HG03280 (cell line): Measurements from ENCODE around the gene UGT1A4.

ENCODE experiments used
- ATAC-seq: cut with Tn5 transposase; IDR thresholded peaks from one replicate; pipeline ENCODE4 v1.9.1; 2021; ENCODE audit warnings: mild to moderate bottlenecking, moderate library complexity; ENCODE audit not compliant: unreplicated experiment

Gene UGT1A4

DNA sequence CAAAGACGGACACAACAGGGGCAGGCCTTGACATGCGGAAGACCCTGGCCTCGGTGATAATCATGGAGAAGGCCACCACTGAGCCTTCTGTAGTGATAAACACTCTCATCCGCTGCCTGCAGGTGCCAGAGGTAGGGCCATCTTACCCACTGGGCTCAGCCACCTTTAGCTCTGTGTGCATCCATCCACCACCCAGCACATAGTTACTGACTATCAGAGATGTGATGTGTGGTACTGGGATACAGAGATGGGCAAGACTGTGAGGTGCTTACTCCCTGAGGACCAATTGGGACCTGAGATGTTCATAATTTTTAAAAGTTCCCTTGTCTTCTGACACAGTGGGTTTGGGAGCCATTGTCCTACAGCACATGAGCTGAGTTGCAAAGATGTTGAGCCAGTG, 61.2 kb downstream of the UGT1A4 start:
- ATAC-seq = no peak

DNA sequence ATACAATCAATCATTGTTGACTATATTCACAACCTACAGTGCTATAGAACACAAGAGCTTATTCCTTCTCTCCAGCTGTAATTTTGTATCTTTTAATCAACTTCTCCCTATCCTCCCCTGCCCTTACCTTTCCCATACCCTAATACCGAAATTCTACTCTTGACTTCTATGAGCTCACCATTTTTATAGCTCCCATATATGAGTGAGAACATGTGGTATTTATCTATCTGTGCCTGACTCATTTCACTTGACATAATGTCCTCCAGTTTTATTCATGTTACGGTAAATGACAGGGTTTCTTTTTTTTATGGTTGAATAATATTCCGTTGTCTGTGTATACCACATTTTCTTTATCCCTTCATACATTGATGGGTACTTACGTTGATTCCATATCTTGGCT, 62.2 kb downstream of the UGT1A4 start:
- no peak for ATAC-seq

DNA sequence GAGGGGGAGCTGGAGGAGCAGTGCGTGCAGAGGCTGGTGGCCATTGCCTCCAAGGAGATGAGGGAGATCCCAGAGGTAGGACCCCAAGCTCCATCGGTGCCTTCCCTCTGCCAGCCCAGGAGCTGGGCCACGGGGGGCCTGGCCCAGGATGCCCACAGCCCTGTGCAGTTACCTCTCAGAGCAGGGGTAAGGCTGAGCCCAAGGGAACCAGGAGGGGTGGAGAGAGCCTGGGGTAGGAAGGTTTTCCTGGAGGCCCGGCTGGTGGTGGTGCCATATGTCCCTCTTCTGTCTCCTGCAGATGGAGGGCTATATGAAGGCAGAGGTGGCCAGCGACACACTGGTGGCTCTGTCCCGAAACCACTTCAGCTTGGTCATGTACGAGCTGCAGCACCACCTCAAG, 71.0 kb downstream of the UGT1A4 start:
- no peak for ATAC-seq

DNA sequence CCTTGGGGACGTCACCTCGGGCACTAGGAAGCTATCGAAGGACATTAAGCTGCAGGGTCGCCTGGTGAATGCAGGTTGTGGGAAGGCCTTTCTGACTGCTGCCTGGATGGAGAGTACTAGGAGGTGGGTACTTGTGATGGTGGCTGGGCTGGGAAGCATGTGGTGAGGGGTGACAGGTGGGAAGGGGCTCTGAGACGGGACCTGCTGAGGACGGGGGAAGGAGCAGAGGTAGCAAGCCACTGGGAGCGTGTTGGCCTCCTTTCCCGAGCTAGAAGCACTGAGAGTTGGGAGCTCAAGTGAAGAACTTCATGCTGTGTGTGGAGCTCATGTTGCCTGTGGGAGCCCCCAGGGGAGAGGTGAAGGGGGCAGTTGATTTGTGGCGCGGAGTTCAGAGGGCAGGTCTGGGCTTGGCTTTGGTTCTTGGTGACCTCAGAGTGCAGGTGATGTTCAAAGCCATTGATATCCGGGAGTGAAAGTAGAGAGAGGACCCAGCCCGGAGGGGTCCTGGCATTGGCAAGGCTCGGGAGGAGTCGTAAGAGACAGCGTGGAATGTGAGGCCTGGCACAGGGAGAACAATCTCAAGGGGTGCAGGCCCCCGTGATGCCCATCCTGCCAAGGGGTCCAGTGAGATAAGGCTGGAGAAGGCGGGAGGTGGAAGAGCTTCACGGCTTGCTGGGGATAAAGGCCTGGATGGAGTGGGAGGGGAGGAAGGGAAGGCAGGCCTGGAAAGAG, 72.8 kb downstream of the UGT1A4 start:
- no peak for ATAC-seq

DNA sequence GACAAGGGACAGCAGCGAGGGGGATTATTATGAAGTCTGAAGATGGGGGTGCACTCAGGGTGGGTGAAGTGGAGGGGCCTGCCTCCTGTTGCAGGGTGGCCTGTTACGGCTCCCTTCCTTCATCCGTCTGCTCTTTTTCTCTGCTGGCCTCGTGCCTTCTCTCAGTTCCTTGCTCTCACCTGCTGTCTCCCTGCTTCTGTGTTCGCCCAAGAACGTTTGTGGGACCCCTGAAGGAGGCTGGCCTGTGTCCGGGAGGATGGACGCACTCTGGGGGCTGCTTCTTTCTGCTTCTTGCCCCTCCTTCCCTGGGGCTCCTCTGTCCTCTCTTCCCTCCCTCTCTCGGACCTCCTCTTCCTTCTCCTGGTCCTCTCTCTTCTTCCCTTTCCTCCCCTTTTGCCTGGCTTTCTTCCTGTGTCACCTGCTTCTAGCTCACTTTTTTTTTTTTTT, 73.4 kb downstream of the UGT1A4 start:
- no peak for ATAC-seq

DNA sequence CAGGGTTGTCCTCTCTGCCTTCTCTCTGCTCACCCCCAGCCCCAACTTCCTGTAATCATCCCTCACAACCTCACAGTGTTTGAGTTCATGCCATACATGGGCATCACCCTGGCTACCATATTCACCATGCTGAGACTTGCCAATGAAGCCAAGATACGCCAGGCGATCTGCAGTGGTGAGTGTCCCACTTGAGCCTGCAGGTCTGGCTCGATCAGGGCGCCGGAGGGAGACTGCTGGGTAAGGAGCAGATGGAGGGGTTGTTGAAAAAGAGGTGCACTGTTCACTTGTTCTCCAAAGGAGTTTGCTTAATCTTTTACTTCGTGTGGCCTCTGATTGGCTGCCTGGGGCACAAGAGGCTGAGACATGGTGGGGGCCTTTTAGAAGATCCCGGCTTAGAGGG, 74.2 kb downstream of the UGT1A4 start:
- no peak for ATAC-seq

DNA sequence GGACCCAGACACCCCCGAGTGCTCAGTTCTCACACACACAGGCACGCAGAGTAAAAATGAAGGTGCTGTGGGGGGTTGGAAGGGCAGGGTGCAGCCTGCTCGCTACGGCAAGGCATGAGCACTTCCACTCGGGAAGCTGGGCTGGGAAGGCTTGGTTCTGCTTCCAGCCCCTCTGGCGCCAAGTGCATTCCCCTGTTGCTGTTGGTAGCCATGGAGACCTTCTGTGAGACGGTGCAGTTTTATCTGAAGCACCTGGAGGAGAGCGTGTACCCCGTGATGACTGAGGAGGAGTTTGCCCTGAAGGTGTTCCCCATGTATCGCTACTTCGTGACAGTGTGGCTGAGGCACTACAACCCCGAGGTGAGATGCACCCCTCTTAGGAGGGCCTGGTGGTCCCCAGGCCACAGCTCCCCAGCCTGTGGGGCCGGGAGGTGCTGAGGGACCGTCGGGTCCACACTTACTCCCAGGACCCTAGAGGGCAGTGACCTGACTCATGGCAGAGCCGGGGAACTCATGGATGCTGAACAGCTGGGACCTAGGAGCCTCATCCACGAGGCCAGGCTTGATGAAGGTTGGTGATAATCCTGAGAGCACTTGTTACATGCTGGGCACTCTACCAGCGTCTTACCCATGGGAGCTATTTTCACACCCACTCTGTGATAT, 75.1 kb downstream of the UGT1A4 start:
- no peak for ATAC-seq

DNA sequence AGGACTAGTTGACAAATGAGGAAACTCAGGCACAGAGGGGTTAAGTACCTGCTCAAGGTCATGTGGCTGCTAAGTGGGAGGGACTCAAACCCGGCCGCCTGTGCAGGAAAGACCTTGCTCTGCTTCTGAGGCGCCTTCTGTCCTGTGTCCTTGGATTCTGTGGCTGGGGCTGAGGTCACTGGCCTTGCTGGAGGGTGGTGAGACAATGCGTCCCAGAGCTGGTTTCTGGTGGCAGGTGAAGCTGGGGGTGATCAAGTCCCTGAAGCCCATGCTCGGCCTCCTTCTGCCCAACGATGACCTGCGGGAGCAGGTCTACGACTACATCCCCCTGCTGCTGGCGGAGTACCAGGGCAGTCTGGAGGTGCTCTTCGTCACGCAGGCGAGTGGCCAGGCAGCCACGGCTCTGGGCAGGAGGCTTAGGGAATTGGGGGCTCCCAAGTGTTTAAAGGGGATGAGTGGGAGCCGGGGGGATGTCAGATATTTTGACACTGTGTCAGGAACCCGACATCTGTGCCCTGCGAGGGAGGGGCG, 75.7 kb downstream of the UGT1A4 start:
- no peak for ATAC-seq

DNA sequence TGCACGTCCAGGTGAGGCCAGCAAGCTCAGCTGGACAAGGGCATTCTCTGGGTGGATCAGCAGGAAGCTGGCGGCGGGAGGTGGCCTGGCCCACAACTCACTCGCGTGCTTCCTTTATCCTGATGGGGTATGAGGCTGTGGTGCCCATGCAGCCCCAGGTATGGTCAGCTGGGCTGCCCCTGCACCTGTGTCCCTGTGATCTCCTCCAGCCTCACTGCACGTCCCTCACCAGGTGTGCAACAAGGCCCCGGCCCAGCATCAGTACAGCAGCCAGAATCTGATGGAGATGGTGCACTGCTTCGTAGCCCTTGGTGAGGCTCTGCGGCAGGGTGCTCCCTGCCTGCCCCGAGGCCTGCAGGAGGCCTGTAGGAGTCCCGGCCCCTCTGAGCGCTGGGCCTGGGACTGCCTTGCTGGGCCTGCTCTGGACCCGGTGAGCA, 77.2 kb downstream of the UGT1A4 start:
- ATAC-seq = no peak

DNA sequence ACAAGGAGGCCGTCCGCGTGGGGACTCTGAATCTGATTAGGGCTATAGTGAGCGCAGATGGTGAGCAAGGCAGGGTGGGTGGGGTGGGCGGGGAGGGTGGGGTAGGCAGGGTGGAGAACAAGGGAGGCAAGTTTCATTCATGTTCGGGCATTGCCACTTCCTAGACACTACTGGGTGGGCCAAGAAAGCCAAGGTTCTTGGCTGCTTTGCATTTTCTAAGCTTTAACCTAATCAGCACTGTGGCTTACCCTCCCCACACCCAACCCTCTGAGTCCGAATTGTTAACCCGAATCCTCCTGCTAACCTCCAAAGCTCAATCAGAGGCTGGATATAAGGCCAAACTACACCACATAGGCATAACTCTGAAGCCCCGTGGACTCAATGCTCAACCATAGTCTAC, 77.7 kb downstream of the UGT1A4 start:
- ATAC-seq = no peak

DNA sequence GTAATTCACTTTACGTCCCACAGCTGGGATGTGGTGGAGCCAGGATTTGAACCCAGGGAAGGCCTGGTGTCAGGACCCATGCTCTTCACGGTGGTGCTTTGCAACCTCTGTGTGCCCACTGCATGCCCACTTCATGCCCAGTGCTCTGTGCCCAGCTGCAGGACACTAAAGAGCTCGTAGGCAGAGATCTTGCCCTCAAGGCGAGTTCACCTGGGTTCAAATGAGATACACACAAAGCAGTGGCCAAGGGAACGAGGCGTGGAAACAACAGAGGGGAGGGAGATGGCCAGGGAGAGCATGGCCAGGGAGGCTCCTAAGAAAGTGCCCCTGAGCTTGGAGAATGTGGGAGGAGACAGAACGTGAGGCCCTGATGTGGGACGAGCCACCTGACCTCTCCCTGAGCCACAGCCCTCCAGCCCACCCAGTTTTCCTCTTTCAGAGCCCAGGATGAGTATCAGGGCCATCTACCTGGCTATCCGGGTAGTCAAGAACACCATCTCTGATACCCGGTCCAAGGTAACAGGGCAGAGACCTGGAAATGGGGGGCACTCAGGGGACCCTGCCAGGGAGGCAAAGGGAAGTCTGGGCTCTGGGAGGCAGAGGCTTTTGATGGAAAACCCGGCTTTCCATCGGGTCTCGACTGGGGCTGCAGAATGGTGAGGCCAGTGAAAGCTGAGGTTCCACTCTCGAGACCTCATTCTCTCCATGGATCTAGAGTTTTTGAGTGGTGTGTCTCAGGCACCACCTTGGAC, 80.0 kb downstream of the UGT1A4 start:
- no peak for ATAC-seq

DNA sequence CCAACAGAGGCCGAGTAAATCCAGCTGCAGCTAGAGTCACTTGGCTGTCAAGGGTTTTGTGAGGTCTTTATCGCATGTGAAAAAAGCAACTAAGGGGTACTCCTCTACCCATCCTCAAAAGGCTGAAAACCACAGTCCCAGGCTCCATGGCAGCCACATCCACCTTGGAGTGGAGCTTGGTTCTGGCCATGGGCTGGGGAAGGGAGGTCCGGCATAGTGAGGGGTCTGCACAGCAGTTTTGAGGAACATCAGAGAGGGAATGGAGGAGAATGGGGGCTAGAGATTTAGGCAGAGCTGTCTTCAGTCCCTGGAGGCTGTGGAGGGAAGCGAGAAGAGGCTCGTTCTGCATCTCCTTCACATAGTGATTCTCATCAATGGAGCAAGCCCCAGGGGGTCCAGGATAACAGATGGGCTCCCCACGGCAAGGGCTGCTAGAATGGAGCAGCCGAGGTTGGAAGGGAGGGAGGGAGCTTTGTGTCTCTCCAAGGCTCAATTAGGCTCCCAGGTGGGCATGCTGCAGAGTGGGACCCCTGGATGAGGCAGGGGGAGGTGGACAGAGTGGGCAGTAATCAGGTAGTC, 80.6 kb downstream of the UGT1A4 start:
- no peak for ATAC-seq

DNA sequence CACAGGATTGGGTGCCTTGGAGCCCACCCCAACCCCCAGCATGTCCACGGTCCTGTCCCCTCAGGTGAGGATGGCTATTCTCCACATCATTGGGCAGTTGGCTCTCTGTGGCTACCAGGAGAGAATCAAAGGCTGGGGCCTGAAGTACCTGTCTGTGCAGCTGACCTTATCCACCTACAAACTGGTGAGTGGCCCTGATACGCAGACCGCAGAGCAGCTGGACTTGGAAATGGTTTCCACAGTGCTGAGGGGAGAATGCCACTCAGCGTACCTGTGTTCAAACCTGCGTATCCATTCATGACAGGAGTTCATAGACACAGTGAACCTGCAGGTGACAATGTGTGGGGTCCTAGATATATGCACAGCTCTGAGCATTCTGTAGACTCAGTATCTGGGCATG, 81.2 kb downstream of the UGT1A4 start:
- ATAC-seq = no peak

DNA sequence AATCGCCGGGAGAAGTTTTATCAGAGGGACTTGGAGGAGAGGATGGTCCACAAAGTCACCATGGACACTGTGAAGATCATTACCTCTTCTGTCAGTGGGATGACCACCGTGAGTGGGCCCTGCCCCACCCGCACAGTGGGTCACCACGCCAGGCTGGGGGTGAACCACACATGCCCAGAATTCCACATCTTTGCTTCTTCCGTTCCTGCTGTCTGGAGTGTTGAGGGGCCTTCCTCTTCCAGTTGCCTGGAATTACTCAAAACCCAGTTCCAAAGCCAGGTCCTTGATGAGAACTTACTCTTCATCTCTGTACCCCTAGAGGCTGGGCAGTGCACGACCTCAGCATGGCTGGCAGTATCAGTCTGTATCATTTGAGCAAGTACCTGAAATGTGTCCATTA, 81.7 kb downstream of the UGT1A4 start:
- no peak for ATAC-seq

DNA sequence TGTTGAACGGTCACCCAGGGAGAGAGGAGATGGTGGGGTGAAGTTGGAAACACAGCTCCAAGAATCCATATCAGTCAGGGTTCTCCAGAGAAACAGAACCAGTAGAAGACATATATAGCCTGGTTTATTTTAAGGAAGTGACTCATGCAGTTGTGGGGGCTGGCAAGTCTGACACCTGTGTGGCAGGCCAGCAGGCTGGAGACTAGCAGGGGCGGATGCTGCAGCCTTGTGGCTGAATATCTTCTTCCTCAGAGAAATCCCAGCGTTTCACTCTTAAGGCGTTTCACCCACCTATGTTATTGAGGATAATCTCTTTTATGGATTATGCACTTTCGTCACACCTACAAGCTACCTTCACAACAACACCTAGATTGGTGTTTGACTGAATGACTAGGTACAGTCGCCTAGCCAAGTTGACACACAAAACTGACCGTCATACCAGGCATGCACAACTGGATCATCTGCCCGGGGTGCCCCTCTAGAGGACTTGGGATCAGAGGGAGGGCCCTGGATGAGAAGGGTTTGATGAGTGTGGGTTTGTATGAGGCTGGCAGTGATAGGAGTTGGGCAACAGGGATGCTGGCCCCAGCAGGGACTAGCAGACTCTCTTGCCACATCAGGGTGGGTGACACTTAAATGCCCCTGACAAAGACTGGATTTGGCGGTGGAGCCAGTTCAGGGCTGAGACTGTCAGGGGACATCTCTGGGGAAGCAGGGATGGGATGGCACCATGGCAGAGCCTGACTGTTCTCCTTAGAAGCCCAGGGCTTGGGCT, 83.0 kb downstream of the UGT1A4 start:
- ATAC-seq = no peak

DNA sequence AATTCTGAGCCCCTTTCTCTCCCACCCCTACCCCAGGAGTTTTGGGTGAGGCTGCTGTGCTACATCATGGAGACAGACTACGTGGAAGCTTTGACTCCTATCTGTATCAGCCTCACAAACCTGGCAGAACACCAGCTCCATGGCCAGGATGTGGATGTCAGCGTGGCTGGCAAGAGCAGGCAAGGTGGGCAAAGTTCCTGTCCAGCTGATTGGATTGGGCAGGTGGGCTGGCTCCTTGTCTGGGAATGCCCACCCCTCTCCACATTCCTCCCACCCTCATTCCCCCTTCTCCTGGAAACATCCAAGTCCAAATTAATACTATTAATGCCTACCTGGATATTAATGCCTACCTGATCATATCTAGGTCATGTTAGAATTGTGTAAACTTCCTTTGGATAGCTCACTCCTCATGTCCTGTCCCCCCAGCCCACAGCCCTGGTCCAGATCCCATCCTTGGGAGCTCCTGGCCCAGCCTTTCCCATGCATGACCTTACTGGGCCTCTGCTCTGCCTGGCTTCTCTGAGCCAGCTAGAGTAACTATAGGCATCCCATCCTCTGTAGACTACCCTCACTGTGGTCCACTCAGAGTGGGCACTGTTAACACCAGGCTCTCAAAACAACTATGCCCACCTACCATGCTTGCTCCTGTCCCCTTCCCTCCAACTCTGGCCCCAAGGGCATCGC, 83.7 kb downstream of the UGT1A4 start:
- no peak for ATAC-seq

DNA sequence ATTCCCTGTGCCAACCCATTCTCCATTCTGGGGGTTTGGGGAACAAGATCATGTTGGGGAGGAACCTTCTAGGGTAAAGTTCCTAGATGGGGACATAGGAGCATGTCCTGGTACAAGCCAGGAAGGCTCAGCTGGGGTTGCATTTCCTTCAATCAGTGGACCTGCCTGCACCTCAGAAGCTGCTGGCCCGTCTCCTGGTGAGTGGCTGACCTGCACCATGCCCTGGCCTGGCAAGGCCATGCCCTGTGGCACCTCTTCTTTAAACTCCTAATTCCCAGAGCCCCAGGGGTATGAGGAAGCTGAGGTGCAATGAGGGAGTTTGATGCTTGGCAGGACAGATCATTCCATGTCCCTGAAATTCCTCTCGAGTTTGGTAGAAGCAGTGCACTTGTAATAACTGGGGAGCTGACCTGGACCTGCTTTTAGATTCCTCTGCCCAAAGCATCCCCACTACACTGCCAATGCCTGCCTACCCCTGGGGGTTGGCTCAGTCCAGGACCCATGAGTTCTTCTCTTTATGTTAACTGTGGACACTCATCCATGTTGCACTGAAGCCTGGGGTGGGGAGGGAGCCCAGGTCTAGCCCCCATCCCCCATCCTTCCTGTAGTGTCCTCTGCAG, 84.9 kb downstream of the UGT1A4 start:
- ATAC-seq = no peak

DNA sequence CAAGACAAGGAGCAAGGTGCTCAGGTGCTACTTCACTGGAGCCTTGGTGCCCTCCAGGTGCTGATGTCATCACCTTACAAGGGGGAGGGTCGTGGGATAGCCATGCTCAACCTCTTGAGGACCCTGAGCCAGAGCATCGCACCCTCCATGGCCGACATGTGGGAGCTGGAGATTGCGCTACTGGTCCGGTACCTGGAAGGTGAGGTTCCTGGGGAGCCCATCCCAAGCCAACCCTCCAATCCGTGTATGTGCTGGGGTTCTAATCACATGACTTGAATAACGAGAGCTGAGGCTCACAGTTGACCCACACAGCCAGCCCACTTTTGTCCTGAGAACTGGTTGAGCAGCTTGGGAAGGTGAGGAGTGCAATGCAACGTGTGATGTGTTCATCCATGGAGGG, 85.5 kb downstream of the UGT1A4 start:
- ATAC-seq = no peak

DNA sequence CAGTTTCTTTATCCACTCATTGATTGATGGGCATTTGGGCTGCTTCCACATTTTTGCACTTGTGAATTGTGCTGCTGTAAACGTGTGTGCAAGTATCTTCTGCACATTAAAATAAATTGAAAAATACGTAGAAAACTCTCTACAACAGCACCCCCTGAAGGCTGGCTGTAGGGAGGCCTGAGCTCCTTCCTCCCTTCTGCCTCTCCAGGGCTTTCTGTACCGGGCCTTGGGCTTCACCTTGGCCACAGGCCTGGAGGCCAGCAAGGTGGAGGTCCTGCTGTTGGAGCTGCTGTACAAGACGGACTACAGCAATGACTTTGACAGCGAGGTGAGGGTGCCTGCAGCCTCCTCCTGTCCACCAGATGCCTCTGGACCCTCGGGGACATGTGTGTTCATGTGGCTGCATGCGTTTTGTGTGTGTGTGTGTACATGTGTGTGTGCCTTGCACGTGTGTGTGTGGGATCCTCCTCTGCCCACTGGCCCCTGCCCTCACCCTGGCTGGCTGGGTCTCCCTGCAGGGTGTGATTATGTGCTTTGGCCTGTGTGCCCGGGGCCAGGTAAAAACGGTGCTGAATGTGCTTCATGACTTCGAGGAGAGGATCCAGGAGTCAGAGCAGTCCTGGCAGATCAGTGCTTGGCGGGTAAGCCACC, 88.8 kb downstream of the UGT1A4 start:
- ATAC-seq = no peak
